HepG2 (cell line): Measurements from ENCODE around the gene TSSK3. TPM values are rescaled to one million over a fixed set of nuclear protein-coding genes. Genes with fewer than 3 reads are reported as not detected.

Source experiments
- CBFB ChIP-seq: sonication (generic); formaldehyde crosslinking; IDR thresholded peaks from 2 replicates; pipeline ENCODE4 v1.4.0; 2020; ENCODE audit warnings: missing genetic modification reagents
- ELF4 ChIP-seq: sonication (generic); formaldehyde crosslinking; IDR thresholded peaks from 2 replicates; pipeline ENCODE4 v1.5.0; 2020; ENCODE audit warnings: missing genetic modification reagents, mild to moderate bottlenecking, moderate library complexity, borderline replicate concordance
- FOXO1 ChIP-seq: sonication (generic); formaldehyde crosslinking; IDR thresholded peaks from 2 replicates; pipeline ENCODE4 v1.4.0; 2020; ENCODE audit warnings: missing genetic modification reagents
- HNF1A ChIP-seq, 2 experiments: sonication (generic) in 1 of 2; formaldehyde crosslinking in 1 of 2; IDR thresholded peaks; 2 replicates each; pipeline versions ENCODE4 v1.4.0 to v1.6.1; 2016 to 2020; ENCODE audit warnings: borderline replicate concordance in 1 of 2, low read depth in 1 of 2, mild to moderate bottlenecking in 1 of 2, missing genetic modification reagents in 1 of 2
- MAF1 ChIP-seq: sonication (generic); formaldehyde crosslinking; IDR thresholded peaks from 2 replicates; pipeline ENCODE4 v1.5.0; 2020; ENCODE audit warnings: missing genetic modification reagents, borderline replicate concordance
- MAFG ChIP-seq: sonication (generic); formaldehyde crosslinking; IDR thresholded peaks from 2 replicates; pipeline ENCODE4 v1.5.1; 2020; ENCODE audit warnings: mild to moderate bottlenecking, missing genetic modification reagents
- MED8 ChIP-seq: sonication (generic); formaldehyde crosslinking; IDR thresholded peaks from 2 replicates; pipeline ENCODE4 v1.8.1; 2023; ENCODE audit warnings: mild to moderate bottlenecking, missing genetic modification reagents; ENCODE audit not compliant: insufficient replicate concordance
- NFKBIZ ChIP-seq: IDR thresholded peaks from 2 replicates; pipeline ENCODE4 v1.6.1; 2018; ENCODE audit warnings: missing genetic modification reagents, missing compliant biosample characterization
- POLR2AphosphoS5 ChIP-seq: IDR thresholded peaks from 2 replicates; pipeline ENCODE4 v1.6.1; 2012; ENCODE audit warnings: low read depth, low read length
- REXO4 ChIP-seq: sonication (generic); formaldehyde crosslinking; IDR thresholded peaks from 2 replicates; pipeline ENCODE4 v1.8.0; 2022; ENCODE audit warnings: missing genetic modification reagents, mild to moderate bottlenecking, borderline replicate concordance
- SALL1 ChIP-seq: sonication (generic); formaldehyde crosslinking; IDR thresholded peaks from 2 replicates; pipeline ENCODE4 v1.8.0; 2022; ENCODE audit warnings: mild to moderate bottlenecking, missing genetic modification reagents
- SMYD3 ChIP-seq: sonication (generic); formaldehyde crosslinking; IDR thresholded peaks from 2 replicates; pipeline ENCODE4 v1.8.1; 2023; ENCODE audit warnings: mild to moderate bottlenecking, missing genetic modification reagents
- THYN1 ChIP-seq: sonication (generic); formaldehyde crosslinking; IDR thresholded peaks from 2 replicates; pipeline ENCODE4 v1.8.1; 2023; ENCODE audit warnings: low read depth, mild to moderate bottlenecking, moderate library complexity, missing genetic modification reagents, borderline replicate concordance
- ZBTB39 ChIP-seq: sonication (generic); formaldehyde crosslinking; IDR thresholded peaks from 2 replicates; pipeline ENCODE4 v1.5.0; 2020; ENCODE audit warnings: missing genetic modification reagents
- ZNF235 ChIP-seq: sonication (generic); formaldehyde crosslinking; IDR thresholded peaks from 2 replicates; pipeline ENCODE4 v1.8.1; 2023; ENCODE audit warnings: mild to moderate bottlenecking, missing genetic modification reagents, borderline replicate concordance
- ZNF558 ChIP-seq: sonication (generic); formaldehyde crosslinking; IDR thresholded peaks from 2 replicates; pipeline ENCODE4 v1.9.0; 2022; ENCODE audit warnings: mild to moderate bottlenecking, missing genetic modification reagents, borderline replicate concordance
- ZNF577 ChIP-seq: sonication (generic); formaldehyde crosslinking; IDR thresholded peaks from 2 replicates; pipeline ENCODE4 v1.4.0; 2020; ENCODE audit warnings: mild to moderate bottlenecking, low read depth, missing genetic modification reagents, borderline replicate concordance
- ZNF670 ChIP-seq: sonication (generic); formaldehyde crosslinking; IDR thresholded peaks from 2 replicates; pipeline ENCODE4 v1.8.0; 2022; ENCODE audit warnings: mild to moderate bottlenecking, missing genetic modification reagents, borderline replicate concordance
- ZSCAN9 ChIP-seq: IDR thresholded peaks from 2 replicates; pipeline ENCODE4 v1.6.1; 2016; ENCODE audit warnings: borderline replicate concordance
- polyA plus RNA-seq, 8 experiments: library from polyadenylated mRNA; depleted of rRNA in 3 of 8; stranded (reverse) in 7 of 8; unstranded in 1 of 8; fragments of >200 nt; fragmentation: Illumina TruSeq in 4 of 8; extraction: Trizol in 4 of 8; gene quantifications; 2 replicates each; pipeline versions ENCODE4 v1.2.1 to v1.2.3, GENCODE V29; 2011 to 2016; ENCODE audit warnings: low read depth in 4 of 8, missing spikeins in 1 of 8, mixed read lengths in 1 of 8; ENCODE audit not compliant: insufficient read depth in 1 of 8
- total RNA-seq, 5 experiments: library from RNA; depleted of rRNA; stranded (reverse); fragments of >200 nt; fragmentation: Illumina TruSeq; extraction: Trizol; gene quantifications; 2 replicates each; pipeline ENCODE4 v1.2.3, GENCODE V29; 2016; ENCODE audit warnings: low read depth in 1 of 5
- TF ChIP-seq, protein P1 (sequence below): fragments of 450-650 bp; IDR thresholded peaks from 2 replicates; pipeline ENCODE4 v1.6.1; 2017
- TF ChIP-seq, protein P2 (sequence below): sonication (generic); formaldehyde crosslinking; IDR thresholded peaks from 2 replicates; pipeline ENCODE4 v1.8.1; 2023; ENCODE audit warnings: mild to moderate bottlenecking, missing genetic modification reagents

The TSSK3 gene
- total and polyA plus RNA-seq, 2 of the 13 experiments (the other 11 are each of a cell fraction or from before 2014, with no cell fraction given), result 1.0 to 1.1 TPM

DNA sequence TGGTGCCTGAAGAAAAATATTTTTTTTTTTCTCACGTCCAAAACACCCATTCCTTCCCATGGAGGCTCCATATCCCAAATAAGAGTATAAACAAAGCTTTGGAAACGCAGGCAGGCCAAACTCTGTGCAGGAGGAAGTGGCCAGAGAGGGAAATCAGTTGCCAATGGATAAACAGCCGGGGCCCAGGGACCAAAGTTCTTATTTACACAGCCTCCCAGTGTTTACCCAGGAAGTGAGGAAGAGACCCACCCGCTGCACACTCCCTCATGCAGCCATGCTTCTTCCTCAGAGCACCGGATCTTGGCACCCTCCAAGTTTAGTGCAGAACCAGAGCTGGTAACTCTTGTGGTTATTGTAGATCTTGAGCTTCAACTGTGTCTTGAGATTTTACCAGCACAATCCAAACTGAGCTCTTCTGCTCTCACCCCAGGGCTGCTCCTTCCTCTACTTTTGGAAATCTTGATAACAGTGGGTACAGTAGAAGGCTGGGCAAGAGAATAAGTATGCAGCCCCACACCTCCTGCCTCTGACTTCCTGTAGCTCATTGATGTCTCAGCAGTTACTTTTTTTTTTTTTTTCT, 40.5 kb upstream of the TSSK3 start (continued):
- TF ChIP-seq HNF1A (IDR thresholded peaks at IDR 0.05; ENCODE audit: low read depth) (peak; percentile 34; the same call in 1 of the 2 replicates), HNF1A (CRISPR knock-in tag; IDR thresholded peaks at IDR 0.05; ENCODE audit: borderline replicate concordance) (peak; percentile 57; the same call in 1 of the 2 replicates), SMYD3 (CRISPR knock-in tag) (peak; percentile 78; the same call in 1 of the 2 replicates), ZNF577 (CRISPR knock-in tag) (no peak), ZNF558 (CRISPR knock-in tag) (no peak), MAFG (no peak), REXO4 (CRISPR knock-in tag) (no peak), SALL1 (CRISPR knock-in tag) (peak; percentile 92), POLR2AphosphoS5 (no peak), MAF1 (CRISPR knock-in tag) (0 out of 2 replicates have a peak, but pooled peaks have one; percentile 26), ELF4 (CRISPR knock-in tag) (peak; percentile 58; the same call in 1 of the 2 replicates), ZNF235 (no peak), NFKBIZ (no peak; the same call in none of the 2 replicates), THYN1 (CRISPR knock-in tag) (no peak), ZSCAN9 (CRISPR knock-in tag) (peak; percentile 84; the same call in 1 of the 2 replicates), FOXO1 (CRISPR knock-in tag) (peak; percentile 96), ZNF670 (CRISPR knock-in tag) (peak; percentile 38; the same call in 1 of the 2 replicates), CBFB (no peak), MED8 (peak; percentile 69), ZBTB39 (no peak)
- TF ChIP-seq, protein P1, sequence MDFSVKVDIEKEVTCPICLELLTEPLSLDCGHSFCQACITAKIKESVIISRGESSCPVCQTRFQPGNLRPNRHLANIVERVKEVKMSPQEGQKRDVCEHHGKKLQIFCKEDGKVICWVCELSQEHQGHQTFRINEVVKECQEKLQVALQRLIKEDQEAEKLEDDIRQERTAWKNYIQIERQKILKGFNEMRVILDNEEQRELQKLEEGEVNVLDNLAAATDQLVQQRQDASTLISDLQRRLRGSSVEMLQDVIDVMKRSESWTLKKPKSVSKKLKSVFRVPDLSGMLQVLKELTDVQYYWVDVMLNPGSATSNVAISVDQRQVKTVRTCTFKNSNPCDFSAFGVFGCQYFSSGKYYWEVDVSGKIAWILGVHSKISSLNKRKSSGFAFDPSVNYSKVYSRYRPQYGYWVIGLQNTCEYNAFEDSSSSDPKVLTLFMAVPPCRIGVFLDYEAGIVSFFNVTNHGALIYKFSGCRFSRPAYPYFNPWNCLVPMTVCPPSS, result no peak
- TF ChIP-seq, protein P2, sequence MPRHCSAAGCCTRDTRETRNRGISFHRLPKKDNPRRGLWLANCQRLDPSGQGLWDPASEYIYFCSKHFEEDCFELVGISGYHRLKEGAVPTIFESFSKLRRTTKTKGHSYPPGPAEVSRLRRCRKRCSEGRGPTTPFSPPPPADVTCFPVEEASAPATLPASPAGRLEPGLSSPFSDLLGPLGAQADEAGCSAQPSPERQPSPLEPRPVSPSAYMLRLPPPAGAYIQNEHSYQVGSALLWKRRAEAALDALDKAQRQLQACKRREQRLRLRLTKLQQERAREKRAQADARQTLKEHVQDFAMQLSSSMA (CRISPR knock-in tag), result no peak
